Karpas-422 (cell line): Measurements from ENCODE around the gene NEDD9. TPM values are rescaled to one million over a fixed set of nuclear protein-coding genes. Genes with fewer than 3 reads are reported as not detected.

Source experiments
- DNase-seq: peaks from one replicate; pipeline ENCODE4 v3.0.0-alpha.2; 2015
- H2AFZ ChIP-seq: fragments of 200-600 bp; sonication (generic); 2 replicates; pipeline ENCODE4 v1.6.1; 2014; ENCODE audit warnings: antibody characterized with exemption, low read length, mixed read lengths
- H3K27ac ChIP-seq: fragments of 200-600 bp; sonication (generic); 2 replicates; pipeline ENCODE4 v1.5.1; 2014; ENCODE audit warnings: mild to moderate bottlenecking, low read length, moderate library complexity
- H3K27me3 ChIP-seq: fragments of 200-600 bp; sonication (generic); 2 replicates; pipeline ENCODE4 v1.6.1; 2014; ENCODE audit warnings: low read length, mixed read lengths
- H3K36me3 ChIP-seq: fragments of 200-600 bp; sonication (generic); 2 replicates; pipeline ENCODE4 v1.6.1; 2014; ENCODE audit warnings: low read length, mixed read lengths; ENCODE audit not compliant: insufficient read depth
- H3K4me1 ChIP-seq: fragments of 200-600 bp; sonication (generic); 2 replicates; pipeline ENCODE4 v1.6.1; 2014; ENCODE audit warnings: mild to moderate bottlenecking, low read length, mixed read lengths
- H3K4me2 ChIP-seq: fragments of 200-600 bp; sonication (generic); 2 replicates; pipeline ENCODE4 v1.6.1; 2014; ENCODE audit warnings: low read length, low read depth, mild to moderate bottlenecking; ENCODE audit not compliant: poor library complexity, severe bottlenecking
- H3K4me3 ChIP-seq: fragments of 200-600 bp; sonication (generic); 2 replicates; pipeline ENCODE4 v1.5.1; 2014; ENCODE audit warnings: mild to moderate bottlenecking, antibody characterized with exemption, low read length, mixed read lengths
- H3K79me2 ChIP-seq: fragments of 200-600 bp; sonication (generic); 2 replicates; pipeline ENCODE4 v1.6.1; 2014; ENCODE audit warnings: mild to moderate bottlenecking, low read length, mixed read lengths
- H3K9ac ChIP-seq: fragments of 200-600 bp; sonication (generic); 2 replicates; pipeline ENCODE4 v1.6.0; 2014; ENCODE audit warnings: low read length
- H3K9me2 ChIP-seq: fragments of 200-600 bp; sonication (generic), shearing (Covaris generic); replicated peaks from 2 replicates; pipeline ENCODE4 v1.6.0; 2014; ENCODE audit warnings: mild to moderate bottlenecking, low read length, moderate library complexity; ENCODE audit not compliant: insufficient read depth
- H3K9me3 ChIP-seq: fragments of 300-700, 200-600 bp; sonication (generic); 2 replicates; pipeline ENCODE4 v1.6.1; 2014; ENCODE audit warnings: low read length, mixed read lengths
- H4K20me1 ChIP-seq: fragments of 200-600 bp; sonication (generic); 2 replicates; pipeline ENCODE4 v1.6.1; 2014; ENCODE audit warnings: mild to moderate bottlenecking, antibody characterized with exemption, low read length, low read depth; ENCODE audit not compliant: insufficient read depth
- total RNA-seq: library from RNA; depleted of rRNA; stranded (reverse); fragments of >200 nt; shearing (Covaris generic); gene quantifications from 2 replicates; pipeline ENCODE4 v1.2.3, GENCODE V29; 2014; ENCODE audit warnings: low replicate concordance

The NEDD9 gene
- total RNA-seq, 1 experiment from 2014 or later: 3.8 TPM

- H3K36me3 ChIP-seq: no peaks in the 10 kb centered on the region
- no peak overlapping the region for H2AFZ ChIP-seq
- no peaks in the 10 kb centered on the region for H3K4me1 ChIP-seq
- no peak overlapping the region for H3K9ac ChIP-seq
- no peaks in the 10 kb centered on the region for H3K9me3 ChIP-seq
- DNase-seq: no peak
- H3K4me3 ChIP-seq: no peak overlapping the region
- no peak overlapping the region for H3K4me2 ChIP-seq
- no peaks in the 10 kb centered on the region for H3K9me2 ChIP-seq
- H3K27ac ChIP-seq: no peak overlapping the region
- no peaks in the 10 kb centered on the region for H4K20me1 ChIP-seq
- no peaks in the 10 kb centered on the region for H3K79me2 ChIP-seq
- H3K27me3 ChIP-seq: no peaks in the 10 kb centered on the region
Observed at GRCh38 chr6:11194356-11195218, 37.9 kb downstream of the NEDD9 start.

GRCh38 chr6:11193434-11193833, 39.0 kb downstream of the NEDD9 start:
- Histone ChIP-seq H3K9ac (no peak overlapping the region), H3K4me2 (no peak overlapping the region), H3K27me3 (no peaks in the 10 kb centered on the region), H3K9me2 (no peaks in the 10 kb centered on the region), H2AFZ (no peak overlapping the region), H4K20me1 (no peaks in the 10 kb centered on the region), H3K79me2 (no peaks in the 10 kb centered on the region), H3K27ac (no peak overlapping the region), H3K9me3 (no peaks in the 10 kb centered on the region), H3K4me3 (no peak overlapping the region), H3K4me1 (no peaks in the 10 kb centered on the region), H3K36me3 (no peaks in the 10 kb centered on the region)
- DNase-seq: no peak

- Histone ChIP-seq H3K79me2 (no peaks in the 10 kb centered on the region), H3K36me3 (no peaks in the 10 kb centered on the region), H3K4me2 (no peak overlapping the region), H3K4me3 (no peak overlapping the region), H3K9ac (no peak overlapping the region), H3K9me3 (no peaks in the 10 kb centered on the region), H3K27me3 (no peaks in the 10 kb centered on the region), H4K20me1 (no peaks in the 10 kb centered on the region), H3K27ac (no peak overlapping the region), H2AFZ (no peak overlapping the region), H3K4me1 (no peaks in the 10 kb centered on the region), H3K9me2 (no peaks in the 10 kb centered on the region)
- no peak for DNase-seq
Observed at GRCh38 chr6:11192167-11192566, 40.3 kb downstream of the NEDD9 start.

GRCh38 chr6:11190625-11191245, 41.7 kb downstream of the NEDD9 start:
- no peak for DNase-seq
- no peaks in the 10 kb centered on the region for H3K36me3 ChIP-seq
- no peaks in the 10 kb centered on the region for H3K79me2 ChIP-seq
- no peaks in the 10 kb centered on the region for H3K27me3 ChIP-seq
- H3K9me3 ChIP-seq: no peaks in the 10 kb centered on the region
- H3K9me2 ChIP-seq: no peaks in the 10 kb centered on the region
- no peak overlapping the region for H3K9ac ChIP-seq
- no peak overlapping the region for H3K4me3 ChIP-seq
- H3K4me2 ChIP-seq: no peak overlapping the region
- H3K4me1 ChIP-seq: no peaks in the 10 kb centered on the region
- H2AFZ ChIP-seq: no peak overlapping the region
- no peak overlapping the region for H3K27ac ChIP-seq
- no peaks in the 10 kb centered on the region for H4K20me1 ChIP-seq

GRCh38 chr6:11189865-11190624, 42.4 kb downstream of the NEDD9 start:
- Histone ChIP-seq H4K20me1 (no peaks in the 10 kb centered on the region), H3K79me2 (no peaks in the 10 kb centered on the region), H3K9ac (no peak overlapping the region), H3K27ac (no peak overlapping the region), H3K4me1 (no peaks in the 10 kb centered on the region), H3K27me3 (no peaks in the 10 kb centered on the region), H3K4me2 (no peak overlapping the region), H3K4me3 (no peak overlapping the region), H3K9me3 (no peaks in the 10 kb centered on the region), H2AFZ (no peak overlapping the region), H3K9me2 (no peaks in the 10 kb centered on the region), H3K36me3 (no peaks in the 10 kb centered on the region)
- no peak for DNase-seq

GRCh38 chr6:11188161-11188915, 44.1 kb downstream of the NEDD9 start:
- Histone ChIP-seq H3K9me2 (no peaks in the 10 kb centered on the region), H4K20me1 (no peaks in the 10 kb centered on the region), H3K79me2 (no peaks in the 10 kb centered on the region), H3K9ac (no peak overlapping the region), H2AFZ (no peak overlapping the region), H3K27ac (no peak overlapping the region), H3K27me3 (no peaks in the 10 kb centered on the region), H3K4me1 (no peaks in the 10 kb centered on the region), H3K9me3 (no peaks in the 10 kb centered on the region), H3K36me3 (no peaks in the 10 kb centered on the region), H3K4me3 (no peak overlapping the region), H3K4me2 (no peak overlapping the region)
- DNase-seq: no peak

GRCh38 chr6:11187301-11187700, 45.2 kb downstream of the NEDD9 start:
- H3K4me1 ChIP-seq: no peaks in the 10 kb centered on the region
- H3K9ac ChIP-seq: no peak overlapping the region
- DNase-seq: no peak
- no peak overlapping the region for H2AFZ ChIP-seq
- H3K4me2 ChIP-seq: no peak overlapping the region
- H4K20me1 ChIP-seq: no peaks in the 10 kb centered on the region
- H3K4me3 ChIP-seq: no peak overlapping the region
- no peaks in the 10 kb centered on the region for H3K9me3 ChIP-seq
- H3K27ac ChIP-seq: no peak overlapping the region
- H3K36me3 ChIP-seq: no peaks in the 10 kb centered on the region
- H3K9me2 ChIP-seq: no peaks in the 10 kb centered on the region
- H3K27me3 ChIP-seq: no peaks in the 10 kb centered on the region
- H3K79me2 ChIP-seq: no peaks in the 10 kb centered on the region
